ENCODE results near the gene SLC27A5. TPM values are rescaled to one million over a fixed set of nuclear protein-coding genes. Genes with fewer than 3 reads are reported as not detected.

The SLC27A5 gene
- total RNA-seq, 2 donors from 2014 or later = 6.6 to 20.7 TPM

DNA sequence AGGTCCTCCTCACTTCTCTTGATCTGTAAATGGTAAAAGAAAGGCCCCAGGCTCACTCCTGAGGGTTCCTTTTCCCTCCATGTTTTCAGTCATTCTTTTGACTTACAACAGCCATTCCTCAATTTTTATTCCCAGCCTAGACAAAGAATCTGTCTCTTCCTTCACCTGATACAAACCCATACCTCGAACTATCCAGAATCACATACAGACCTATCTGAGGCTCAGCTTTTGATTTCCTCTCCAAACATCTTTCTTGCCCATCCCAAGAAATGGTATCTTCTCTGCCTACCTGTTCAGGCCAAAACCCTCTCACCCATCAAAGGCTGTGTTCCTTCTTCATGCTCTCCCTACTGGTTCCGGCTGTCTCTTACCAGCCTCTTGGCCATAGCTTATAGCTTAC, 40.9 kb upstream of the SLC27A5 start:
- Histone ChIP-seq H3K27ac (no peak overlapping the region), H3K27me3 (replicated peaks; ENCODE audit: insufficient read depth) (no peaks in the 10 kb centered on the region), H3K36me3 (peaks cover 27 to 46% of the 10 kb centered on the region in 2 donors), H3K4me3 (no peak overlapping the region), H3K9me3 (no peaks in the 10 kb centered on the region), H3K4me1 (replicated peaks) (peaks cover 11% of the 10 kb centered on the region)
- DNase-seq (ENCODE audit: low spot score) = no peak
- intact Hi-C loops (cut with DNase I) = no loop called here
- WGBS = 90% methylated on average over 2 of the region's 2 CpGs
- TF ChIP-seq, protein P1, sequence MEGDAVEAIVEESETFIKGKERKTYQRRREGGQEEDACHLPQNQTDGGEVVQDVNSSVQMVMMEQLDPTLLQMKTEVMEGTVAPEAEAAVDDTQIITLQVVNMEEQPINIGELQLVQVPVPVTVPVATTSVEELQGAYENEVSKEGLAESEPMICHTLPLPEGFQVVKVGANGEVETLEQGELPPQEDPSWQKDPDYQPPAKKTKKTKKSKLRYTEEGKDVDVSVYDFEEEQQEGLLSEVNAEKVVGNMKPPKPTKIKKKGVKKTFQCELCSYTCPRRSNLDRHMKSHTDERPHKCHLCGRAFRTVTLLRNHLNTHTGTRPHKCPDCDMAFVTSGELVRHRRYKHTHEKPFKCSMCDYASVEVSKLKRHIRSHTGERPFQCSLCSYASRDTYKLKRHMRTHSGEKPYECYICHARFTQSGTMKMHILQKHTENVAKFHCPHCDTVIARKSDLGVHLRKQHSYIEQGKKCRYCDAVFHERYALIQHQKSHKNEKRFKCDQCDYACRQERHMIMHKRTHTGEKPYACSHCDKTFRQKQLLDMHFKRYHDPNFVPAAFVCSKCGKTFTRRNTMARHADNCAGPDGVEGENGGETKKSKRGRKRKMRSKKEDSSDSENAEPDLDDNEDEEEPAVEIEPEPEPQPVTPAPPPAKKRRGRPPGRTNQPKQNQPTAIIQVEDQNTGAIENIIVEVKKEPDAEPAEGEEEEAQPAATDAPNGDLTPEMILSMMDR (IDR thresholded peaks at IDR 0.05) = no peak
- no peak for TF ChIP-seq POLR2AphosphoS5 (IDR thresholded peaks at IDR 0.05)
- no peak for TF ChIP-seq POLR2A (IDR thresholded peaks at IDR 0.05)

DNA sequence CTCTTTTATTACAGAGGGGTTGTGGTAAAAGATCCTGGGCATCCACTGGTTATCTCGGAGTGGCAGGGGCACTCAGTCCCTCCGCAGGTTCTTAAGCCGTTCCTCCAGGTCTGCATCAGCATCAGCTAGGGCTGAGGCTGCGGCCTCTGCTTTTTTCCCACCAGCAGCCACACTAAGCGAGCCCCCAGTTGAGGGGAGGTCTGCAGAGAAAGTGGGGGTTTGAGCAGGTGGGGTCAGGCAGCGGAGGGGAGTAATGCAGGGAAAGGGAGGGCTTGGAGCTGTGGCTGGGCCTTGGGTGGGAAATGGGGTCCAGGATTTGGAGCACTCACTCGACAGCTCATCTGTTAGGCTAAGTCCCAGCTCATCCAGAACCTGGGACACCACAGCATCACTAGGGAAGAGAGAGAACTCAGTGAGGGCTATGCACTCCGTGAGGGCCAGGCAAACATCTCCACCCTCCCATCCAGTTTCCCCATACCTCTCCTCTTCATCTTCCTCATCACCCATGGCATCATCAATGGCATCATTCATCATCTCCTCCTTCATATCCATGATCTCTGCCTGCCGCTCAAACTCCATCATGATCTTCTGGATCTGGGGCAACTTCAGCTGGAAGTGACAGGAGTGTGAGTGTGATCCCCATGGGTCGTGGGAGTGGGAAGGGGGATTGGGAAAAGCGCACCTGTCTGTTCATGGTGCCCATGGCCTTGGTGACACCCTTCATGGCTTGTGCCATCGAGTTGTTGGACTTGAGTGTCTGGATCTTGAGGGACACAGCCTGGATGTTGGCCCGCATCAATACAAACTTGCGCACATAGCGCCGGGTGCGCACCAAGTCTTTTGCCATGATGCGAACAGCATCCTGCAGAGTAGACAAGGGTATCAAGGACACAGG, 40.0 kb upstream of the SLC27A5 start:
- no peak overlapping the region for H3K27ac ChIP-seq
- intact Hi-C loops (cut with DNase I) = no loop called here
- H3K9me3 ChIP-seq = no peaks in the 10 kb centered on the region
- H3K4me1 ChIP-seq (replicated peaks) = peaks cover 13% of the 10 kb centered on the region
- TF ChIP-seq, protein P1 (IDR thresholded peaks at IDR 0.05) = no peak
- no peak for TF ChIP-seq POLR2AphosphoS5 (IDR thresholded peaks at IDR 0.05)
- TF ChIP-seq POLR2A (IDR thresholded peaks at IDR 0.05) = no peak
- H3K36me3 ChIP-seq = peaks cover 27 to 51% of the 10 kb centered on the region in 2 donors
- H3K27me3 ChIP-seq (replicated peaks; ENCODE audit: insufficient read depth) = no peaks in the 10 kb centered on the region
- 92% methylated on average over 18 of the region's 18 CpGs for WGBS
- no peak overlapping the region for H3K4me3 ChIP-seq
- no peak for DNase-seq (ENCODE audit: low spot score)

DNA sequence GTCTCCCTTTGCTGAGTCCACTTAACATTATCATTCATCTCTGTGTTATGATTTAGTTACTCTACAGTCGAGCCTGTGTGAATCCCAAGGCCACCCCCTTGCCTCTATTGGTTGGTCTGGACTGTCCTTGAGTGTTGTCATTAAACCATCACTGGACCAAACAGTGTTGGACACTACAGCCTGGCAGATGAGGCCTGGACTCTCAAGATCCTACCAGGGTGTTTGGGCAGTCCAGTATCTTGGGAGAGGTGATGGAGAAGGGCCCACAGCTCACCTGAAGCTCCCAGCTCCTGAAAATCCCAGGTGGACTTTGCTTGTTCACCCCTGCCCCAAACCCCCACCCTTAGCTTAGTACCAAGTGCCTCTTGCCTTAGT, 39.3 kb upstream of the SLC27A5 start:
- H3K4me3 ChIP-seq = no peak overlapping the region
- TF ChIP-seq POLR2A (IDR thresholded peaks at IDR 0.05) (no peak), POLR2AphosphoS5 (IDR thresholded peaks at IDR 0.05) (no peak)
- TF ChIP-seq, protein P1 (IDR thresholded peaks at IDR 0.05) = no peak
- no peak overlapping the region for H3K27ac ChIP-seq
- intact Hi-C loops (cut with DNase I) = no loop called here
- peaks cover 27 to 51% of the 10 kb centered on the region in 2 donors for H3K36me3 ChIP-seq
- no peaks in the 10 kb centered on the region for H3K9me3 ChIP-seq
- H3K4me1 ChIP-seq (replicated peaks) = peaks cover 21% of the 10 kb centered on the region
- 18% methylated on average over 1 of the region's 1 CpG for WGBS
- no peak for DNase-seq (ENCODE audit: low spot score)
- H3K27me3 ChIP-seq (replicated peaks; ENCODE audit: insufficient read depth) = no peaks in the 10 kb centered on the region

DNA sequence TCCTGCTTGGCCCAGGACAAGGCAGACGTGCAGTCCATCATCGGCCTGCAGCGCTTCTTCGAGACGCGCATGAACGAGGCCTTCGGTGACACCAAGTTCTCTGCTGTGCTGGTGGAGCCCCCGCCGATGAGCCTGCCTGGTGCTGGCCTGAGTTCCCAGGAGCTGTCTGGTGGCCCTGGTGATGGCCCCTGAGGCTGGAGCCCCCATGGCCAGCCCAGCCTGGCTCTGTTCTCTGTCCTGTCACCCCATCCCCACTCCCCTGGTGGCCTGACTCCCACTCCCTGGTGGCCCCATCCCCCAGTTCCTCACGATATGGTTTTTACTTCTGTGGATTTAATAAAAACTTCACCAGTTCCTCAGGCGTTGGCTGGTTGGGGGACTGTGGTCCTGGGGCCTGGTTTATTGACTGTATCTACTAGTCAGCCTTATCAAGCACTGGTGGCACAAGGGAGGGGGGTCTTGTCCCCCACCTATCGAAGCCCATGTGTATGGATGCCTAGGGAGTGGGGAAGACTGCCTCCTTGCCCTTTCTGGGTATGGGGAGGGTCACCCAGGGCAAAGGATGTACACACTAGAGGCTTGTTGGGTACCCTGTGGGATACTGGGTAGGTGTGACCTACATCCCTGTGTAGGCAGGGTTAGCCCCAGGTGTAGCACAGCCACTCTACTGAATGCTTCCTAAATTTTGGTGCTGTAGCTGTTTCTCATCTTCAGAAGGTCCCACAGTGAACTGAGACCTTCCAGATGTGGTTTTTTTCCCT, 38.8 kb upstream of the SLC27A5 start:
- peaks cover 27 to 54% of the 10 kb centered on the region in 2 donors for H3K36me3 ChIP-seq
- no peaks in the 10 kb centered on the region for H3K9me3 ChIP-seq
- intact Hi-C loops (cut with DNase I) = no loop called here

More for the DNA sequence above, 38.8 kb upstream of the SLC27A5 start:
- no peak for TF ChIP-seq POLR2A (IDR thresholded peaks at IDR 0.05)
- TF ChIP-seq POLR2AphosphoS5 (IDR thresholded peaks at IDR 0.05) = no peak
- TF ChIP-seq, protein P1 (IDR thresholded peaks at IDR 0.05) = no peak
- no peak for DNase-seq (ENCODE audit: low spot score)
- Histone ChIP-seq H3K27ac (no peak overlapping the region), H3K4me3 (no peak overlapping the region), H3K27me3 (replicated peaks; ENCODE audit: insufficient read depth) (no peaks in the 10 kb centered on the region), H3K4me1 (replicated peaks) (peaks cover 25% of the 10 kb centered on the region)
- 83% methylated on average over 13 of the region's 13 CpGs for WGBS

Measured in prostate gland (tissue), 2 donors.